ENCODE measurements around the gene ZNF358.

Gene ZNF358

GRCh38 chr19:7515645-7516151 lies at the start of gene ZNF358:
Gene ZNF358, plus strand, starts transcription at chr19:7516103. Its CDS starts 3,140 bp downstream, at chr19:7519243.
- peak; percentile 57 for DNase-seq

- DNase-seq = no peak
Measured at GRCh38 chr19:7467009-7467989, 48.6 kb upstream of the ZNF358 start.

- no peak for DNase-seq
Measured at GRCh38 chr19:7468840-7469239, 47.1 kb upstream of the ZNF358 start.

DNA sequence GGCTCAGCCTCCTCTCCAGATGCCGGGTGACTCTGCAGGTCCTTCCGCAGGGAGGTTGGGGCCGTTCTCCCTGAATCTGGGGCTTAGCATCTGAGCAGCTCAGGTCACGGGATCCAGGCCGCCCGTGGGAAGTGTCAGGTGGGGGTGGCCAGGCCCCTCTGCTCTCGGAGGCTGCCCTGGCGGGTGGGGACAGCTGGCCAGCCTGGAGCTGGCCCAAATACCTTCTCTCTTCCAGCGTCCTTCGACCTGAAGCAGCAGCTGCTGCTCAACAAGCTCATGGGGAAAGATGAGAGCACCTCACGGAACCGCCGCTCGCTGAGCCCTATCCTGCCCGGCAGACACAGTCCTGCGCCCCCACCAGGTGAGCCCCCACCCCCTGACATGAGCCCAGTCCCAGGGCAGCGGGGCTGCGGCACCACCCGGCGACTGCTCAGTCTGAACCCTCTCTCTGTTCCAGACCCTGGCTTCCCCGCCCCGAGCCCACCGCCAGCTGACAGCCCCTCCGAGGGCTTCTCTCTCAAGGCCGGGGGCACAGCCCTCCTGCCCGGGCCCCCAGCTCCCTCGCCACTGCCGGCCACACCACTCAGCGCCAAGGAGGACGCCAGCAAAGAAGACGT lies 46.1 kb upstream of the ZNF358 start:
- no peak for DNase-seq

GRCh38 chr19:7470540-7471305 lies 45.2 kb upstream of the ZNF358 start:
- DNase-seq = no peak

- DNase-seq = no peak
Measured at GRCh38 chr19:7471696-7472615, 43.9 kb upstream of the ZNF358 start.

DNA sequence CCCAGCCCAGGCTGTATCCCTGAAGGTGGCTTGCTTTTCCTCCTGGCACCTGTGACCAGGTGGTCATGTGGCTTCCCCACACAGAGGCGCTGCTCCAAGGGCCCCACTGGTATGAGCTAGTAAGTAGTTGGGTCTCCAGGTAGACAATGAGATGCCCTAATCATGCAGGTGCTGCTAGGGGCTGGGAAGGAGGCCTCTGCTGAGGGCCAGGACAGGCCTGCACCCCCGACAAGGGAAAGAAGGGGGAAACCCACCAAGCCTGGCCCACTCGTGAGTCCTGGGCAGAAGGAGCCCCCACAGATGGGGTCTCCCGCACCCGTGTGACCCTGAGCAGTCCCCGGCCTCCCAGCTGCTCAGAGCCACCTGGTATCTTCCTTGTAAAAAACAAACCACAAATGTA lies 40.2 kb upstream of the ZNF358 start:
- DNase-seq = no peak

- DNase-seq = no peak
Measured at GRCh38 chr19:7476241-7476640, 39.7 kb upstream of the ZNF358 start.

DNA sequence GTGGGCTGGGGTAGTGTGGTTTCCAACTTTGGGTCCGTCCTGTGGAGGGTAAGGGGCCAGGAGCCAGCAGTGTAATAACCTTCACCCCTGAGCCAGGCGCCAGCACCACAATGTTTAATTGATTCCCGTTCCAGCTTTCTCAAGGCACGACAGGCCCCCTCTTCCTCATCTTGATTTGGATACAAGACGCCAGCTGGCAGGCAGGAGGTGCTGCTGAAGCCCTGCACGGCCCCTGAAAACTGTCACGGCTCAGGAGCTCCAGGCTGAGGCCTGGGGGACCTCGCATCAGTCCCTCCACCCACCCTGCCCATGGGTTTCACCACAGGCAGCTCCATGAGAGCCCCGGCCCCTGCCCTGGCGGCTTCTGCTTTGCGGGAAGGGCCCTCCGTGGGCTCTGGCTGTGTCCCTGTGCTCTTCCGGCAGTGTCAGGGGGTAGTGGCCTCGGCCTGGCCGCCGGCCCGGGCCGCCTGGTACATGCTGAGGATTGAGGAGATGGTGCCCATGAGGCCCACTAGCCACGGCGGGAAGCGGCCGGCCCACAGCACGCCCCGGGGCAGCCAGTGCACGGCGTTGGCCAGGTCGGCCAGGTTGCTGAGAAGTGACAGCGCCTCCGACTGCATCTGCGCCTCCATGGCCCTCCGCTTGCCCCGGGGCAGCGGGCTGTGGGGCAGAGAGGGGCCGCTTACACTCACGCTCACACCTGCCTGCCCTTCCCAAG lies 39.0 kb upstream of the ZNF358 start:
- DNase-seq = no peak

DNA sequence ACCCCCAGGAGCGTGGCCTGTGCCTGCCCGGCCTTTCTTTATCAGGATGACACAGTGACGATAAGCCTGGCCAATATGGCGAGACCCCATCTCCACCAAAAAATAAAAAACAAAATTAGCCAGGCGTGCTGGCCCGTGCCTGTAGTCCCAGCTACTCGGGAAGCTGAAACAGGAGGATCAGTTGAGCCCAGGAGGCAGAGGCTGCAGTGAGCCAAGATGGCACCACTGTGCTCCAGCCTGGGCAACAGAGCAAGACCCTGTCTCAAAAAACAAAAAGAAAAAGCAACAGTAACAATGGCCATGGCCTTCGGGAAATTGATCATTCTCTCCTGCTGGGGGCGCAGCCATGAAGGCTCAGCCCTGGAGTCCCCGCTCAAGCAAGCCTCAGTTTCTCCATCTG lies 38.1 kb upstream of the ZNF358 start:
- DNase-seq = no peak

DNA sequence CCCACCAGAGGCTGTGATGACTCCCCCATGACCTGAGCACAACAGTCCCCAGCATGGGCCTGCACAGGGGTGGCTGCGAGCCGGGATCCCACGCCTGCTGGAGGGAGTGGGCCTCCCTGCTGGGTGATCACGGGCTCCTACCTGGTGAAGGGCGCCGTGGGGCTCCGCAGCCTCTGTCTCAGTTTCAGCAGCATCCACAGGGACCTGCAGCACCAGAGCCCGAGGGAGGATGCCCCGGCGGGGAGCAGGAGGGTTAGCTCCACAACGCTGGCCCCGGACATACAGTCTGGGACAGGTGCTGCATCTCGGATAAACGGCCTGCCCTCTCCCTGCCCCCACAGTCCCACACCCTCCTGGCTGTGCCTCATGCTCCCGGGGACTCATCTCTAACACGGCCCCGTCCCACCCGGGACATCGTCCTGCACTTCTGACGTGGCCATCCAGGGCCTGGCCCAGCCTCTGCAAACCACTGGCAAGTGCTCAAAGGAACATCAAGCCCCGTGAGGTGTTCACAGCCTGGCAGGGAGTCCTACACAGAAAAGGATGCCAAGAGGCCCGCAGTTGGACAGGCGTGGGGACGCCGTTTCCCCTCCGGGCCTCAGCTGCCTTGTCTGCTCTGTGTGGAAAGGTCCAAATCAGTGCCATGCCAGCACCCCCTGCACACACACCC lies 37.6 kb upstream of the ZNF358 start:
- no peak for DNase-seq

DNA sequence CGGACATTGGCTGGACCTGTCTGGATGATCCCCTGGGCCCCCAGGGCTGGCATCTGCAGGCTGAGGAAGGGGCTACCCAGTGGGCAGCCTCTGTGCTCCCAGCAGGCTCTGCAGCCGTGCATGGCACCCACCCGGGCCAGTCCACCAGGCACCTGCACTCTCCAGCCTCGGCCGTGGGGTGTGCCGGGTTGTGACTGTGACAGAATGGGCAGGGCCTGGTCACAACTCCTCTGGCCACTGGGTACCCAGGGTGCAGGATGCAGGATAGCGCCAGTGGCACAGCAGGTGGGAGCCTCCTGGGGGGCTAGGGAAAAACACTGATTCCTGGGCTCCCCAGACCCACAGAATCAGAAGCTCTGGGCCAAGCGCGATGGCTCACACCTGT lies 37.1 kb upstream of the ZNF358 start:
- no peak for DNase-seq

DNA sequence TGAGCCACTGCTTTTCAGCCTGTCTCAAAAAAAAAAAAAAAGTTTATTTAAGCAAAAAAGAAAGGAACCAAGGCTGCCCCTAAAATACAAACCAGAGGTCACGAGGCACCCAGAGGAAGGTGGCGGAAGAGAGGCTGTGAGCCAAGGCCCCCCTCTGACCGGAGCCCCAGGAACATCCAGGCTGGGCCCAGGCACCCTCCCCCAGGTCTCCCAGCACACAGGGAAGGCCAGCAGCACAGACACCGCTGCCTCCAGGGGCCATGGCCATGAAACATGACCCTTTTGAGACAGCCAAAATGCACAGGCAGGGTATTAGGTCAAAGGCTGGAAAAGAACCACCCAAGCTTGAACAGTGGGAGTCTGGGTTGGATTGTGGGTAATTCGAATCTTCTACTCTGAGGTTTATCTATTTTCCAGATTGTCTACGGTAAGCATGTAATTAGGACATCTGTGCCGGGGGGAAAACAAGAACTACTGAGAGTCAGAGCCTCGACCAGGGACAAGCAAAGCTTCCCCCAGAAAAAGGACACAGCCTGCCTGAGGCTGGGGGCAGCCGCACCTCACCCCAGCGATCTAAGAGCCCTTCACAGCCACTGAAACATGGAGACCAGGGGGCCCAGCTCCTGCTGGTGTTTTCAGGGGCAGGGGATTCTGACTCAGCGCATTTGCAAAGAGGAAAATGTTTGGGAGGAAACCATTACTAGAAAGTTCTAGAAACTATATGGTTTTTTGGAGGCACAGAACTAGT lies 35.5 kb upstream of the ZNF358 start:
- no peak for DNase-seq

DNA sequence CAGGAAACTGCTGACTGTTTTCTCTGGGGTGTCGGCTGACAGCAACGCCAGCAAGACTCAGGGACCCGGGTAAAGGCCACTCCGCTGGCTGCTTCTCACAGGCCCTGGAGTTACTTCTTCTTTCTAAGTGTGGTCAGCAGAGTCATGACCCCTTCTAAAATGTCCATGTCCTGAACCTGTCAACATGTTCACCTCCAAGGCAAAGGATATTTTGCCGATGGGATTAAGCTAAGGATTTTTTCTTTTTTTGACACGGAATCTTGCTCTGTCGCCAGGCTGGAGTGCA lies 35.0 kb upstream of the ZNF358 start:
- no peak for DNase-seq

DNA sequence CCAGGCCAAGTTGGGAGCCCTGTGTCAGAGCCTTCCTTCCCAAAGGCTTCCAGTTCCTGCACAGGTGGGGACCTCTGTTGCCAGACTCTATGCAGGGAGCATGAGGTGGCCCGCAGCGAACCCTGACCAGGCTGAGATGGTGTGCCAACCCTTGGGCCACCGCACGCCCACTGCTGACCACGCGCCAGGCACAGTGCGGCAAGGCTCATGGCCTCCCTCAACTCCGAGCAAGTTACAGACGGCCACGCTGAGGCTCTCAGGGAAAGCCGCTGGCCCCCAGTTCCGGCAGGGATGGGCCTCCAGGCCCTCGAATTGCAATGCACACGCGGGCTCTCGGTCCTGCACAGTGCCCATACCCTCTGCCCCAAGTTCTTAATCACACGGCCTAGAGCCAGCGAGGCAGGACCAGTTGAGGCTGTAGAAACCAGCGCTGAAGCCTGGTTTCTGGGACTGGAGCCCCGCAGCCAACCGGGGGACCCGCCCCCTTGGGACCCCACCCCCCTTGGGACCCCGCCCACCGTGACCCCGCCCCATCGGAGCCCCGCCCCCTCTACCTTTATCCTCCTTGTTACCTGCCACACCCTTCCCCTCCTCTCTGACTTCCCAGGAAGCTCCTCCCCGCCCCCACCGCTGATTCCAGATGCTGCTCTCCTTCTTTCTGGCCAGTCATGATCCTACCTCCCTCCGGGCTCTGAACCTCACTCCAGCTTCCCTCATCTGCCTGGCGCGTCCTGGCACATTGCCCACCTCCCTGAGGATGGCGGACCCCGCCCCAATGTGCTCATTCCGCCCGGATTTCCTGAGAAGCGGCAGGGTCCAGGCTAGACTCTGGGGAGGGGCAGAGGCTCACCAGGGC lies 33.1 kb upstream of the ZNF358 start:
- no peak for DNase-seq

DNA sequence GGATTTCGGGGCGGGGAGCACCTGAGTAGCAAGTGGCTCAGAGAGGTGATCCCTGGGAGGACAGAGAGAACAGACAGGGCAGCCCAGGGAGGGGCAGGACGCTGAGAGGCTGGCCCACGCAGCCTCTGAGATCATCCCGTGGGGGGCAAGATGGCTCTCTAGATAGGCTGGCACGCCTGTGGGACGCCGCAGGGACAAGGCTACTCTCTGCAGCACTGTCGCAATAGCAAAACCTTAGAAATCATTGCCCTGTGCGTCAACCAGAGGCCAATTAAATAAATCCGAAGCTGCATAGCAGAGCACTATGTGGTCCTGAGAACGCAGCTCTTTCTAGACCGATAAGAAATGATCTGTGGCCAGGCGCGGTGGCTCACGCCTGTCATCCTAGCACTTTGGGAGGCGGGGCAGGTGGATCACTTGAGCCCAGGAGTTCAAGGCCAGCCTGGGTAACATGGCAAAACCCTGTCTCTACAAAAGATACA lies 32.1 kb upstream of the ZNF358 start:
- DNase-seq = no peak

DNA sequence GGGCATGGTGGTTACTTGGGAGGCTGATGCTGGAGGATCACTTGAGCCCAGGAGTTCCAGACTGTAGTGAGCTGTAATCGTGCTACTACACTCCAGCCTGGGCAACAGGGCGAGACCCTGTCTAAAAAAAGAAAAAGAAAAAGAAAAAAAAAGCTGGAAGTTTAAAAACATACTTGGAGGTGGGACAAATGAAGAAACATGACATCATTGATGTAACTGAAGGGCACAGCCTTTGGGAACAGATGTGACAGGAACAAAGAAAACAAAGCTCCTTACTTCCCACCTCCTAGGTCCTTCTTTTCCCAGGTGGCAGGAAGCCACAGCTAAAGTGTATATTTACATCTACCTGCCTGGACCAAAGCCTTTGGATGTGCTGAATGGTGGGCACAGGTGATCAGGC lies 29.0 kb upstream of the ZNF358 start:
- DNase-seq = no peak

DNA sequence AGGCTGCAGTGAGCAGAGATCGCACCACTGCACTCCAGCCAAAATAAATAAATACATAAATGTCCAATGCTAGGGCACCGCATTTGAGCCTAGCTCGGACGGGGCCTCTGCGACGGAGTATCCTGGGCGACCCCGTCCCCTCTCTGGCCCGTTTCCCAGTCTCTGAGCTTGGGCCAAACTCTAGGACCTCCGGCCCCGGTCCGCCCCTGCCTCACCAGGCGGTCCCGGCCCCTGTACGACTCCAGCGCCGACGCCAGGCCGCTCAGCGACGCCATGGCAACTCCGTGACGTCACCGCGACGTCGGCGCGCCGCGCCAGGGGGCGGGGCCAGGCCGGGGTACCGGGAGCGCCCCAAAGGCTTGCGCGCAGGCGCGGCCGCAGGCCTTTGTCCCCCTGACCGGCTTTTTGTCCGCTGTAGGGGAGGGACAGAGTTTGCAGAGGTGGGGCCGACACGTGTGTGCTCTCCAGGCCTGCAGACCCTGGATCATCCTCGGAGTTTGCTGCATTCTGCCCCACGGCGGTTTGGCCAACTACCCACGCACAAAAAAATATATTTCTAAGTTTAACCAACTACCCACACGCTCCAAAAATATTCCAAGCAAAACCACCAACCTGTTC lies 27.1 kb upstream of the ZNF358 start, which contains the start of gene PEX11G:
Gene PEX11G (minus strand): TSS at position 300 of the 618 bp plus-strand sequence. CDS start 25 bp downstream, at position 275.
- DNase-seq = peak; percentile 68

DNA sequence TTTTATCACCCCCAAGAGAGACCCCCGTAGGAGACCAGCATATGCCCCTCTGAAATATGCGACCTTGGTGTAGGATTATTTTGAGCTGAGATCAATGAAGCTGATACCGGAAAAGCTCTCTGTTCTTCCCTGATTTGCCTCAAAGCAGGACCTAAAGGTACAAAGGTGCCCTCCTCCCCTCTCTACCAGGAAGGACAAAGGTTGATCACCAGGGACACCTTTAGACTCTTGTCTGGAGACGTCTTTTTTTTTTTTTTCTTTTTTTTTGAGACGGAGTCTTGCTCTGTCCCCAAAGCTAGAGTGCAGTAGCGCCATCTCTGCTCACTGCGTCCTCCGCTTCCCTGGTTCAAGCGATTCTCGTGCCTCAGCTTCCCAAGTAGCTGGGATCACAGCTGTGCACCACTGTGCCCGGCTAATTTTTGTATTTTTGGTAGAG lies 26.3 kb upstream of the ZNF358 start:
- no peak for DNase-seq
